SHP77 treated with DMSO at 0.1 percent for 48 hours (cell line): ENCODE data around the gene KLF7.

Source experiments
- DNase-seq: peaks from one replicate; lab custom pipeline; 2025; lab: John Stamatoyannopoulos, UW

Gene KLF7

GRCh38 chr2:207149249-207150213, 16.2 kb downstream of the KLF7 start:
- no peak for DNase-seq

GRCh38 chr2:207148020-207148419, 17.7 kb downstream of the KLF7 start:
- no peak for DNase-seq

GRCh38 chr2:207144173-207144785, 21.5 kb downstream of the KLF7 start:
- DNase-seq = no peak

- DNase-seq = no peak
These were observed 22.3 kb downstream of the KLF7 start for GRCh38 chr2:207143215-207144172.

GRCh38 chr2:207142461-207142860, 23.3 kb downstream of the KLF7 start:
- no peak for DNase-seq

GRCh38 chr2:207141386-207141785, 24.4 kb downstream of the KLF7 start:
- no peak for DNase-seq

- DNase-seq = no peak
These were observed 25.5 kb downstream of the KLF7 start for GRCh38 chr2:207140265-207140664.

- DNase-seq = no peak
These were observed 26.2 kb downstream of the KLF7 start for GRCh38 chr2:207139552-207139951.

- no peak for DNase-seq
These were observed 27.0 kb downstream of the KLF7 start for GRCh38 chr2:207138627-207139297.

- no peak for DNase-seq
These were observed 28.0 kb downstream of the KLF7 start for GRCh38 chr2:207137596-207138337.

- no peak for DNase-seq
These were observed 28.9 kb downstream of the KLF7 start for GRCh38 chr2:207136874-207137273.

GRCh38 chr2:207135801-207136457, 29.8 kb downstream of the KLF7 start:
- DNase-seq = no peak

- DNase-seq = no peak
These were observed 30.4 kb downstream of the KLF7 start for GRCh38 chr2:207135340-207135739.

GRCh38 chr2:207133820-207134519, 31.8 kb downstream of the KLF7 start:
- DNase-seq = no peak

- no peak for DNase-seq
These were observed 32.3 kb downstream of the KLF7 start for GRCh38 chr2:207133458-207133819.

- no peak for DNase-seq
These were observed 33.7 kb downstream of the KLF7 start for GRCh38 chr2:207132019-207132418.

- no peak for DNase-seq
These were observed 34.2 kb downstream of the KLF7 start for GRCh38 chr2:207131594-207131993.

- DNase-seq = no peak
These were observed 34.7 kb downstream of the KLF7 start for GRCh38 chr2:207130958-207131521.

GRCh38 chr2:207129821-207130220, 35.9 kb downstream of the KLF7 start:
- no peak for DNase-seq
